CD14-positive monocyte (primary cell): ENCODE data around the gene ISG15. TPM values are rescaled to one million over a fixed set of nuclear protein-coding genes. Genes with fewer than 3 reads are reported as not detected.
"Not testable (repeated sequence)": the region's sequence is repeated elsewhere in the genome, so short reads cannot be mapped to it uniquely, and the experiment has no call there.

Source experiments
- DNase-seq, 3 donors: peaks; one replicate each; pipeline ENCODE4 v3.0.0-alpha.2; 2011 to 2022
- H2AFZ ChIP-seq: 2 replicates; pipeline ENCODE4 v1.6.0; 2012; ENCODE audit warnings: mild to moderate bottlenecking, low read depth, low read length, inconsistent platforms; ENCODE audit not compliant: insufficient read depth, poor library complexity, severe bottlenecking
- H3K27ac ChIP-seq, 2 donors: 1 replicate in 1 of 2; 2 replicates in 1 of 2; pipeline ENCODE4 v1.5.1; 2012 to 2013; ENCODE audit warnings: low read length in 2 of 2, control low read depth in 1 of 2, inconsistent platforms in 1 of 2, low read depth in 1 of 2, mild to moderate bottlenecking in 1 of 2
- H3K27me3 ChIP-seq, 2 donors: one replicate each; pipeline versions ENCODE4 v1.6.0 to v1.6.1; 2011 to 2013; ENCODE audit warnings: low read length in 2 of 2; ENCODE audit not compliant: control insufficient read depth in 2 of 2, insufficient read depth in 2 of 2
- H3K36me3 ChIP-seq, 2 donors: replicated peaks in 1 of 2; 1 replicate in 1 of 2; 2 replicates in 1 of 2; pipeline versions ENCODE4 v1.5.1 to v1.6.1; 2012 to 2013; ENCODE audit warnings: low read length in 2 of 2, control low read depth in 1 of 2, inconsistent platforms in 1 of 2, mild to moderate bottlenecking in 1 of 2; ENCODE audit not compliant: insufficient read depth in 2 of 2, control insufficient read depth in 1 of 2
- H3K4me1 ChIP-seq, 2 donors: 1 replicate in 1 of 2; 2 replicates in 1 of 2; pipeline versions ENCODE4 v1.5.1 to v1.6.1; 2012 to 2013; ENCODE audit warnings: low read length in 2 of 2, control low read depth in 1 of 2, inconsistent platforms in 1 of 2, mild to moderate bottlenecking in 1 of 2, moderate library complexity in 1 of 2; ENCODE audit not compliant: insufficient read depth in 2 of 2, control insufficient read depth in 1 of 2
- H3K4me2 ChIP-seq: replicated peaks from 2 replicates; pipeline ENCODE3; 2012; ENCODE audit warnings: low read length, moderate library complexity, mild to moderate bottlenecking; ENCODE audit not compliant: poor library complexity, severe bottlenecking; ENCODE audit errors: extremely low read depth
- H3K4me3 ChIP-seq, 3 experiments: fragments of 200-600 bp in 1 of 3; sonication (generic) in 1 of 3; replicated peaks in 1 of 3; 1 replicate in 2 of 3; 2 replicates in 1 of 3; pipeline ENCODE4 v1.5.1; 2011 to 2013; ENCODE audit warnings: low read length in 3 of 3, mild to moderate bottlenecking in 3 of 3, control low read depth in 2 of 3, low read depth in 2 of 3, inconsistent platforms in 1 of 3, moderate library complexity in 1 of 3
- H3K79me2 ChIP-seq: 2 replicates; pipeline ENCODE4 v1.6.0; 2012; ENCODE audit warnings: mild to moderate bottlenecking, control low read depth, inconsistent platforms, low read length, moderate library complexity; ENCODE audit not compliant: insufficient read depth
- H3K9ac ChIP-seq: 2 replicates; pipeline ENCODE4 v1.6.0; 2017; ENCODE audit warnings: low read length, mild to moderate bottlenecking; ENCODE audit not compliant: insufficient read depth, poor library complexity, severe bottlenecking
- H3K9me3 ChIP-seq, 2 donors: replicated peaks in 1 of 2; 1 replicate in 1 of 2; 2 replicates in 1 of 2; pipeline versions ENCODE4 v1.5.1 to v1.6.1; 2012 to 2013; ENCODE audit warnings: low read length in 2 of 2, control low read depth in 1 of 2; ENCODE audit not compliant: control insufficient read depth in 1 of 2, insufficient read depth in 1 of 2
- H4K20me1 ChIP-seq: 2 replicates; pipeline ENCODE4 v1.6.0; 2012; ENCODE audit warnings: mild to moderate bottlenecking, low read length, control low read depth, moderate library complexity; ENCODE audit not compliant: insufficient read depth
- H3K27ac Mint-ChIP-seq, 7 donors: one replicate each; pipeline ENCODE4 v1.8.0; 2020; ENCODE audit warnings: mild to moderate bottlenecking in 7 of 7, mixed read lengths in 7 of 7, moderate library complexity in 6 of 7, inconsistent platforms in 2 of 7
- H3K27me3 Mint-ChIP-seq, 3 donors: one replicate each; pipeline ENCODE4 v1.8.0; 2021 to 2022; ENCODE audit warnings: low read depth in 3 of 3, mild to moderate bottlenecking in 3 of 3, mixed read lengths in 3 of 3, moderate library complexity in 3 of 3, inconsistent platforms in 1 of 3
- H3K36me3 Mint-ChIP-seq, 2 donors: one replicate each; pipeline ENCODE4 v1.8.0; 2020; ENCODE audit warnings: mixed read lengths in 2 of 2, inconsistent platforms in 1 of 2, mild to moderate bottlenecking in 1 of 2
- H3K4me1 Mint-ChIP-seq: one replicate; pipeline ENCODE4 v1.8.0; 2020; ENCODE audit warnings: mild to moderate bottlenecking, mixed read lengths
- H3K4me3 Mint-ChIP-seq, 2 donors: one replicate each; pipeline ENCODE4 v1.8.0; 2020; ENCODE audit warnings: mild to moderate bottlenecking in 2 of 2, mixed read lengths in 2 of 2, moderate library complexity in 1 of 2
- H3K9me3 Mint-ChIP-seq, 7 donors: one replicate each; pipeline ENCODE4 v1.8.0; 2020 to 2022; ENCODE audit warnings: mixed read lengths in 7 of 7, mild to moderate bottlenecking in 6 of 7, moderate library complexity in 6 of 7, inconsistent platforms in 2 of 7
- WGBS: methylation state at CpG from one replicate; pipeline ENCODE4 v1.1.5; 2013; ENCODE audit warnings: missing lambda C conversion rate; ENCODE audit not compliant: insufficient coverage; 5-methylcytosine and 5-hydroxymethylcytosine counted together
- intact Hi-C, 2 donors: fragments of 100-400 bp; cut with micrococcal nuclease; formaldehyde crosslinking; loops; one replicate each; pipeline versions ENCODE4 v1.15.0 to v1.15.1; 2023
- polyA plus RNA-seq, 3 donors: library from polyadenylated mRNA; depleted of rRNA in 1 of 3; unstranded in 2 of 3; stranded (reverse) in 1 of 3; fragments of 300-500 nt in 2 of 3; fragments of >200 nt in 1 of 3; fragmentation: Illumina TruSeq in 2 of 3; gene quantifications; 1 replicate in 2 of 3; 2 replicates in 1 of 3; pipeline ENCODE4 v1.2.3, GENCODE V29; 2012 to 2021
- TF ChIP-seq, protein P1 (sequence below): fragments of 200-600 bp; IDR thresholded peaks from one replicate; pipeline ENCODE4 v1.8.0; 2022; ENCODE audit warnings: antibody characterized with exemption, mild to moderate bottlenecking

The ISG15 gene
- polyA plus RNA-seq, 3 donors = 128 to 241 (median 145) TPM

GRCh38 chr1:1011396-1011949, 1.8 kb upstream of the ISG15 start:
- Mint-ChIP-seq H3K36me3 (no peaks in the 10 kb centered on the region), H3K4me3 (no peak overlapping the region), H3K27ac (no peak overlapping the region), H3K27me3 (peaks cover 14 to 36% (median 20%) of the 10 kb centered on the region in 3 donors), H3K9me3 (peaks cover 0 to 7% (median 2%) of the 10 kb centered on the region in 7 donors), H3K4me1 (peaks cover 22% of the 10 kb centered on the region)
- Histone ChIP-seq H3K4me3 (no peak overlapping the region), H3K4me1 (peaks cover 16 to 27% of the 10 kb centered on the region in 2 donors), H3K9ac (no peak overlapping the region), H4K20me1 (no peaks in the 10 kb centered on the region), H3K27ac (no peak overlapping the region), H2AFZ (no peak overlapping the region), H3K27me3 (peaks cover 0 to 2% of the 10 kb centered on the region in 2 donors), H3K36me3 (no peaks in the 10 kb centered on the region), H3K79me2 (no peaks in the 10 kb centered on the region), H3K4me2 (no peak overlapping the region), H3K9me3 (no peaks in the 10 kb centered on the region)
- 50% methylated on average over 12 of the region's 14 CpGs for WGBS
- intact Hi-C loops = loop anchor here in 1 of 2 donors (10.0 kb wide), 1 partner anchor 363 kb away; the partner anchor contains the start of gene AURKAIP1
- no peak for DNase-seq
- TF ChIP-seq, protein P1, sequence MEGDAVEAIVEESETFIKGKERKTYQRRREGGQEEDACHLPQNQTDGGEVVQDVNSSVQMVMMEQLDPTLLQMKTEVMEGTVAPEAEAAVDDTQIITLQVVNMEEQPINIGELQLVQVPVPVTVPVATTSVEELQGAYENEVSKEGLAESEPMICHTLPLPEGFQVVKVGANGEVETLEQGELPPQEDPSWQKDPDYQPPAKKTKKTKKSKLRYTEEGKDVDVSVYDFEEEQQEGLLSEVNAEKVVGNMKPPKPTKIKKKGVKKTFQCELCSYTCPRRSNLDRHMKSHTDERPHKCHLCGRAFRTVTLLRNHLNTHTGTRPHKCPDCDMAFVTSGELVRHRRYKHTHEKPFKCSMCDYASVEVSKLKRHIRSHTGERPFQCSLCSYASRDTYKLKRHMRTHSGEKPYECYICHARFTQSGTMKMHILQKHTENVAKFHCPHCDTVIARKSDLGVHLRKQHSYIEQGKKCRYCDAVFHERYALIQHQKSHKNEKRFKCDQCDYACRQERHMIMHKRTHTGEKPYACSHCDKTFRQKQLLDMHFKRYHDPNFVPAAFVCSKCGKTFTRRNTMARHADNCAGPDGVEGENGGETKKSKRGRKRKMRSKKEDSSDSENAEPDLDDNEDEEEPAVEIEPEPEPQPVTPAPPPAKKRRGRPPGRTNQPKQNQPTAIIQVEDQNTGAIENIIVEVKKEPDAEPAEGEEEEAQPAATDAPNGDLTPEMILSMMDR = no peak

DNA sequence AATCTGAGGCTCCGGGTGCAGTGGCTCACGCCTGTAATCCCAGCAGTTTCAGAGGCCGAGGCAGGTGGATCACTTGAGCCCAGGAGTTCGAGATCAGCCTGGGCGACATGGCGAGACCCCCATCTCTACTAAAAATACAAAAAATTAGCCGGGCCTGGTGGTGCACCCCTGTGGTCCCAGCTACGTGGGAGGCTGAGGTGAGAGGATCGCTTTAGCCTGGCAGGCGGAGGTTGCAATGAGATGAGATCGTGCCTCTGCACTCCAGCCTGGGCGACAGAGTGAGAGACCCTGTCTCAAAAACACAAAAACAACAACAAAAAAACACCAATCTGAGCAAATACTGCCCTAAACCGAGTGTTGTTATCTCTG, 577 bp upstream of the ISG15 start:
- H3K36me3 Mint-ChIP-seq, H3K9me3 Mint-ChIP-seq, H3K79me2 ChIP-seq, DNase-seq, H4K20me1 ChIP-seq, H3K27me3 ChIP-seq, H3K36me3 ChIP-seq, H3K9me3 ChIP-seq: not testable (repeated sequence)
- H3K27ac Mint-ChIP-seq = peak overlapping the region; percentile 91 to 97 (median 95)
- Histone ChIP-seq H3K9ac (peak overlapping the region; percentile 75), H3K27ac (peak overlapping the region; percentile 66 to 94), H2AFZ (peak overlapping the region; percentile 92), H3K4me3 (peak overlapping the region; percentile 60 to 98 (median 93)), H3K4me2 (peak overlapping the region; percentile 83), H3K4me1 (peaks cover 16 to 27% of the 10 kb centered on the region in 2 donors)
- H3K27me3 Mint-ChIP-seq = peaks cover 15 to 28% (median 19%) of the 10 kb centered on the region in 3 donors
- WGBS = 89% methylated on average over 4 of the region's 13 CpGs
- intact Hi-C loops = loop anchor here in 1 of 2 donors (10.0 kb wide), 1 partner anchor 362 kb away; the partner anchor contains the start of gene AURKAIP1
- H3K4me1 Mint-ChIP-seq = peaks cover 22% of the 10 kb centered on the region
- H3K4me3 Mint-ChIP-seq = peak overlapping the region; percentile 91 to 96
